Effector memory CD4-positive, alpha-beta T cell (primary cell): ENCODE results near the gene STRADA.

Source experiments
- DNase-seq, 3 donors: peaks; one replicate each; pipeline ENCODE4 v3.0.0-alpha.2; 2020
- H3K27ac ChIP-seq: 2 replicates; pipeline ENCODE4 v1.7.0; 2013; ENCODE audit warnings: mild to moderate bottlenecking, low read length, moderate library complexity; ENCODE audit not compliant: insufficient read depth, poor library complexity, severe bottlenecking
- H3K27me3 ChIP-seq: replicated peaks from 2 replicates; pipeline ENCODE4 v1.7.0; 2013; ENCODE audit warnings: mild to moderate bottlenecking, low read length; ENCODE audit not compliant: insufficient read depth, control insufficient read depth, poor library complexity, severe bottlenecking
- H3K36me3 ChIP-seq: 2 replicates; pipeline ENCODE4 v1.7.0; 2013; ENCODE audit warnings: mild to moderate bottlenecking, low read length, moderate library complexity; ENCODE audit not compliant: control insufficient read depth, insufficient read depth
- H3K4me1 ChIP-seq: 2 replicates; pipeline ENCODE4 v1.7.0; 2013; ENCODE audit warnings: low read length, mild to moderate bottlenecking; ENCODE audit not compliant: control insufficient read depth, insufficient read depth, poor library complexity, severe bottlenecking
- H3K4me3 ChIP-seq: 2 replicates; pipeline ENCODE4 v1.7.0; 2013; ENCODE audit warnings: low read length, low read depth, mild to moderate bottlenecking; ENCODE audit not compliant: insufficient read depth, poor library complexity, severe bottlenecking
- H3K9me3 ChIP-seq: 2 replicates; pipeline ENCODE4 v1.7.0; 2013; ENCODE audit warnings: mild to moderate bottlenecking, low read length, moderate library complexity; ENCODE audit not compliant: control insufficient read depth
- total RNA-seq, 3 donors: gene quantifications; one replicate each; lab custom pipeline; 2026; lab: John Stamatoyannopoulos, UW

The STRADA gene
- 12.4 to 21.5 (median 20.9) reads per million in 3 donors for total RNA-seq

- DNase-seq, result peak; percentile 97 to 98 (median 97)
- Histone ChIP-seq H3K27me3 (no peaks in the 10 kb centered on the region), H3K9me3 (no peaks in the 10 kb centered on the region), H3K36me3 (no peaks in the 10 kb centered on the region), H3K4me1 (peaks cover 8% of the 10 kb centered on the region), H3K4me3 (peak within 1 kb of the TSS; percentile 74), H3K27ac (peak within 1 kb of the TSS; percentile 91)
These were observed at the start of gene STRADA for GRCh38 chr17:63741408-63742173. STRADA (minus strand) TSS chr17:63741799; CDS start chr17:63728369, 13,430 bp downstream.

GRCh38 chr17:63790057-63790456 lies 48.5 kb upstream of the STRADA start:
- Histone ChIP-seq H3K27me3 (no peaks in the 10 kb centered on the region), H3K4me3 (no peak overlapping the region), H3K9me3 (no peaks in the 10 kb centered on the region), H3K36me3 (peaks cover 69% of the 10 kb centered on the region), H3K4me1 (no peaks in the 10 kb centered on the region), H3K27ac (no peak overlapping the region)
- DNase-seq, result no peak

GRCh38 chr17:63786971-63787711 lies 45.5 kb upstream of the STRADA start:
- no peaks in the 10 kb centered on the region for H3K4me1 ChIP-seq
- no peaks in the 10 kb centered on the region for H3K9me3 ChIP-seq
- DNase-seq, result no peak
- peaks cover 43% of the 10 kb centered on the region for H3K36me3 ChIP-seq
- no peak overlapping the region for H3K4me3 ChIP-seq
- H3K27me3 ChIP-seq, result no peaks in the 10 kb centered on the region
- no peak overlapping the region for H3K27ac ChIP-seq

GRCh38 chr17:63786117-63786516 lies 44.5 kb upstream of the STRADA start:
- Histone ChIP-seq H3K27me3 (no peaks in the 10 kb centered on the region), H3K36me3 (peaks cover 35% of the 10 kb centered on the region), H3K4me3 (no peak overlapping the region), H3K4me1 (no peaks in the 10 kb centered on the region), H3K9me3 (no peaks in the 10 kb centered on the region), H3K27ac (no peak overlapping the region)
- DNase-seq, result no peak

- no peak for DNase-seq
- Histone ChIP-seq H3K9me3 (no peaks in the 10 kb centered on the region), H3K27ac (no peak overlapping the region), H3K4me3 (no peak overlapping the region), H3K27me3 (no peaks in the 10 kb centered on the region), H3K4me1 (no peaks in the 10 kb centered on the region), H3K36me3 (peaks cover 32% of the 10 kb centered on the region)
These were observed 44.0 kb upstream of the STRADA start for GRCh38 chr17:63785556-63785955.

GRCh38 chr17:63783522-63783921 lies 41.9 kb upstream of the STRADA start:
- H3K36me3 ChIP-seq, result peaks cover 22% of the 10 kb centered on the region
- H3K27ac ChIP-seq, result no peak overlapping the region
- no peak for DNase-seq
- no peak overlapping the region for H3K4me3 ChIP-seq
- H3K9me3 ChIP-seq, result no peaks in the 10 kb centered on the region
- no peaks in the 10 kb centered on the region for H3K4me1 ChIP-seq
- H3K27me3 ChIP-seq, result no peaks in the 10 kb centered on the region

GRCh38 chr17:63780928-63781327 lies 39.3 kb upstream of the STRADA start:
- Histone ChIP-seq H3K4me1 (peaks cover 9% of the 10 kb centered on the region), H3K36me3 (peaks cover 14% of the 10 kb centered on the region), H3K9me3 (no peaks in the 10 kb centered on the region), H3K4me3 (no peak overlapping the region), H3K27me3 (no peaks in the 10 kb centered on the region), H3K27ac (no peak overlapping the region)
- DNase-seq, result no peak

GRCh38 chr17:63780507-63780906 lies 38.9 kb upstream of the STRADA start:
- Histone ChIP-seq H3K4me3 (no peak overlapping the region), H3K27ac (no peak overlapping the region), H3K4me1 (peaks cover 14% of the 10 kb centered on the region), H3K9me3 (no peaks in the 10 kb centered on the region), H3K36me3 (peaks cover 14% of the 10 kb centered on the region), H3K27me3 (no peaks in the 10 kb centered on the region)
- no peak for DNase-seq

- DNase-seq, result no peak
- Histone ChIP-seq H3K9me3 (no peaks in the 10 kb centered on the region), H3K4me1 (peaks cover 32% of the 10 kb centered on the region), H3K4me3 (peak overlapping the region; percentile 79), H3K27ac (peak overlapping the region; percentile 95), H3K27me3 (no peaks in the 10 kb centered on the region), H3K36me3 (peaks cover 14% of the 10 kb centered on the region)
These were observed 33.8 kb upstream of the STRADA start for GRCh38 chr17:63775420-63775819.

GRCh38 chr17:63774969-63775265 lies 33.3 kb upstream of the STRADA start:
- peak overlapping the region; percentile 95 for H3K27ac ChIP-seq
- DNase-seq, result no peak
- peak overlapping the region; percentile 79 for H3K4me3 ChIP-seq
- peaks cover 32% of the 10 kb centered on the region for H3K4me1 ChIP-seq
- no peaks in the 10 kb centered on the region for H3K27me3 ChIP-seq
- H3K9me3 ChIP-seq, result no peaks in the 10 kb centered on the region
- H3K36me3 ChIP-seq, result peaks cover 14% of the 10 kb centered on the region
